Measurements from ENCODE around the gene CADPS2.

The CADPS2 gene

GRCh38 chr7:122578350-122578749 lies 307.9 kb downstream of the CADPS2 start:
- DNase-seq (ENCODE audit: insufficient read length) (no peak), FAIRE-seq (no peak)
- TF ChIP-seq POLR2AphosphoS5 (IDR thresholded peaks at IDR 0.05; ENCODE audit: low read depth, low read length), result no peak
- TF ChIP-seq POLR2A (IDR thresholded peaks at IDR 0.05; ENCODE audit: low read depth, low read length), result no peak
- no peak for TF ChIP-seq TAF1 (IDR thresholded peaks at IDR 0.05; ENCODE audit: borderline replicate concordance, low read depth, low read length)

GRCh38 chr7:122577449-122578003 lies 308.7 kb downstream of the CADPS2 start:
- FAIRE-seq, result no peak

DNA sequence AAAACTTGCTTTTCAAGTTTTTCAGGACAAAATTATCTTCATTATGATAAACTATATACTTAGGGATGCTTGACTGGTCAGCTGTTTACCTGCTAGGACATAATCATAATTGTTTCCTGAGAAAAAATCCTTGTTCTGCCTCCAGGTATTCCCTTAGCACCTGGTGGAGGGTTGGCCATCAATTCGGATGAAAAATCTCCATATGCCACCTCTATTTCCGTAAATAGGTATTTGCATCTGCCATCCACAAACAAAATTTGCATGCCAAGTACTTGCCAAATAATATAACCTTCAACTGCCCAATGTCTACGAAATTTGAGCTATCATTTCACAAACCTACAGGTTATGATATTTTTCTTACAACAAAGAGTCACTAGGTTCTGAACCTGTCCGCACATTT lies 313.6 kb downstream of the CADPS2 start:
- TF ChIP-seq POLR2AphosphoS5 (IDR thresholded peaks at IDR 0.05; ENCODE audit: low read depth, low read length) (no peak), TAF1 (IDR thresholded peaks at IDR 0.05; ENCODE audit: borderline replicate concordance, low read depth, low read length) (no peak), POLR2A (IDR thresholded peaks at IDR 0.05; ENCODE audit: low read depth, low read length) (no peak)
- FAIRE-seq (no peak), DNase-seq (ENCODE audit: insufficient read length) (no peak)

More at GRCh38 chr7:122577449-122578003, 308.7 kb downstream of the CADPS2 start:
- DNase-seq (ENCODE audit: insufficient read length), result no peak
- TF ChIP-seq POLR2AphosphoS5 (IDR thresholded peaks at IDR 0.05; ENCODE audit: low read depth, low read length) (no peak), TAF1 (IDR thresholded peaks at IDR 0.05; ENCODE audit: borderline replicate concordance, low read depth, low read length) (no peak), POLR2A (IDR thresholded peaks at IDR 0.05; ENCODE audit: low read depth, low read length) (no peak)

DNA sequence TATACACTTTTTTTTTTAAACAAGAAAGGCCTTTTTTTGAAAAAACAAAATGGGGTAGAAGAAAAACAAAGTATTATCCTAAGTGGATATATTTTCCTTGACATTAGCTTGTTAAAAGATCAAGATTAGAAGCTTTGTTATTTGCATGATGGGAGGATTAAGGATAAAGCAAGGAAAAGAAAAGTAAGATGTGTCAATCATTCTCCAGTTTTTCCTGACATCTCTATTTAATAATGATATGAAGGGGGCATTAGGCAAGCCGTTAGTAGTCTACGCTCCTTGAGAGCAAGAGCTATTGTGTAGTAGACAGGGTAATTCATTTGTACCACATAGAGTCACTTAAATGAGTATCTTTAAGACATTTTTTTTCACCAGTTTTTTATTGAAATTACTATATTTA lies 324.9 kb downstream of the CADPS2 start:
- no peak for TF ChIP-seq POLR2A (IDR thresholded peaks at IDR 0.05; ENCODE audit: low read depth, low read length)
- no peak for TF ChIP-seq POLR2AphosphoS5 (IDR thresholded peaks at IDR 0.05; ENCODE audit: low read depth, low read length)
- TF ChIP-seq TAF1 (IDR thresholded peaks at IDR 0.05; ENCODE audit: borderline replicate concordance, low read depth, low read length), result no peak
- DNase-seq (ENCODE audit: insufficient read length), result no peak
- no peak for FAIRE-seq

- FAIRE-seq, result no peak
- DNase-seq (ENCODE audit: insufficient read length), result no peak
- TF ChIP-seq TAF1 (IDR thresholded peaks at IDR 0.05; ENCODE audit: borderline replicate concordance, low read depth, low read length) (no peak), POLR2AphosphoS5 (IDR thresholded peaks at IDR 0.05; ENCODE audit: low read depth, low read length) (no peak), POLR2A (IDR thresholded peaks at IDR 0.05; ENCODE audit: low read depth, low read length) (no peak)
These were observed 329.3 kb downstream of the CADPS2 start for GRCh38 chr7:122556873-122557542.

GRCh38 chr7:122556219-122556618 lies 330.0 kb downstream of the CADPS2 start:
- TF ChIP-seq POLR2AphosphoS5 (IDR thresholded peaks at IDR 0.05; ENCODE audit: low read depth, low read length) (no peak), TAF1 (IDR thresholded peaks at IDR 0.05; ENCODE audit: borderline replicate concordance, low read depth, low read length) (no peak), POLR2A (IDR thresholded peaks at IDR 0.05; ENCODE audit: low read depth, low read length) (no peak)
- FAIRE-seq (no peak), DNase-seq (ENCODE audit: insufficient read length) (no peak)

DNA sequence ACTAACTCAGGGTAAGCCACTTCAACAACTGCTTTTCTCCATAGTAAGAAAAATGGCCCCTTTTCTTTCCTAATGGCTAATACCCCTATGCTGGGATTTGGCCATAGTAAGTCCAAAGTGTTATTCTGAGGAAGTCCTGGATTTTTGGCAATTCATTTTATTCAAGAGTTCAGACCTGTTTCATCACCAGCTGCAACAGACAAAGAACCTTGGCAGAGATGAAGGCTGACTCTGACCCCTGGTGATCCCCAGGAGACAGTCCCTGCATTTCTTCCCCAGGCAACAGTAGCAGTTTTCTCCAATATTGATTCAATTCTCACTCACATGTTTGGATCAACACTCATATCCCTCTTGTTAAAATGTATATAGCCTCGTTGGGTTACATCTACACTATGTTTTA lies 332.5 kb downstream of the CADPS2 start:
- no peak for DNase-seq (ENCODE audit: insufficient read length)
- TF ChIP-seq TAF1 (IDR thresholded peaks at IDR 0.05; ENCODE audit: borderline replicate concordance, low read depth, low read length) (no peak), POLR2A (IDR thresholded peaks at IDR 0.05; ENCODE audit: low read depth, low read length) (no peak), POLR2AphosphoS5 (IDR thresholded peaks at IDR 0.05; ENCODE audit: low read depth, low read length) (no peak)
- FAIRE-seq, result no peak

DNA sequence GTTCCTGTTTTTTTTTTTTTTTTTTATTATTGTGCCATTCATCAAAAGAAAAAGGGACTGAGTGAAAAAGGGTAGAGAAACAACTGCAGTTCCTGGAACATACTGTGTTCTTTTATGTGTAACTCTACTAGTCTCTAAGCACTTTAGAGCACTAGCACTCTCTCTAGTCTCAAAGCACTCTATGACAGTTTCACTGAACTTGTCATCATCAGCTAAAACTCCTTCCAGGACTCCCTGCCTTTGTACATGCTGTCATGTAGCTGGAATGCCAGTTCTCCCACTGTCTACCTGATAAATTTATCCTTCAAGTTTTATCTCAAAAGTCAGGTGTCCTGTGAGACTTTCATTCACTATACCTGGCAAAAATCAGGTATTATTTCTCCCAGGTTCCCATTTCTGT lies 333.5 kb downstream of the CADPS2 start:
- no peak for TF ChIP-seq POLR2AphosphoS5 (IDR thresholded peaks at IDR 0.05; ENCODE audit: low read depth, low read length)
- no peak for TF ChIP-seq TAF1 (IDR thresholded peaks at IDR 0.05; ENCODE audit: borderline replicate concordance, low read depth, low read length)
- TF ChIP-seq POLR2A (IDR thresholded peaks at IDR 0.05; ENCODE audit: low read depth, low read length), result no peak
- FAIRE-seq (no peak), DNase-seq (ENCODE audit: insufficient read length) (no peak)

GRCh38 chr7:122550545-122550944 lies 335.7 kb downstream of the CADPS2 start:
- no peak for FAIRE-seq
- TF ChIP-seq POLR2A (IDR thresholded peaks at IDR 0.05; ENCODE audit: low read depth, low read length) (no peak), POLR2AphosphoS5 (IDR thresholded peaks at IDR 0.05; ENCODE audit: low read depth, low read length) (no peak), TAF1 (IDR thresholded peaks at IDR 0.05; ENCODE audit: borderline replicate concordance, low read depth, low read length) (no peak)

GRCh38 chr7:122549578-122549977 lies 336.7 kb downstream of the CADPS2 start:
- no peak for FAIRE-seq
- DNase-seq (ENCODE audit: insufficient read length), result no peak
- no peak for TF ChIP-seq POLR2AphosphoS5 (IDR thresholded peaks at IDR 0.05; ENCODE audit: low read depth, low read length)
- TF ChIP-seq TAF1 (IDR thresholded peaks at IDR 0.05; ENCODE audit: borderline replicate concordance, low read depth, low read length), result no peak
- no peak for TF ChIP-seq POLR2A (IDR thresholded peaks at IDR 0.05; ENCODE audit: low read depth, low read length)

More at GRCh38 chr7:122550545-122550944, 335.7 kb downstream of the CADPS2 start:
- no peak for DNase-seq (ENCODE audit: insufficient read length)

- TF ChIP-seq TAF1 (IDR thresholded peaks at IDR 0.05; ENCODE audit: borderline replicate concordance, low read depth, low read length) (no peak), POLR2AphosphoS5 (IDR thresholded peaks at IDR 0.05; ENCODE audit: low read depth, low read length) (no peak), POLR2A (IDR thresholded peaks at IDR 0.05; ENCODE audit: low read depth, low read length) (no peak)
- FAIRE-seq (no peak), DNase-seq (ENCODE audit: insufficient read length) (no peak)
These were observed 339.8 kb downstream of the CADPS2 start for GRCh38 chr7:122546496-122546895.

GRCh38 chr7:122544463-122544862 lies 341.8 kb downstream of the CADPS2 start:
- peak; percentile 0 for DNase-seq (ENCODE audit: insufficient read length)
- peak; percentile 76 for FAIRE-seq
- no peak for TF ChIP-seq POLR2A (IDR thresholded peaks at IDR 0.05; ENCODE audit: low read depth, low read length)
- no peak for TF ChIP-seq POLR2AphosphoS5 (IDR thresholded peaks at IDR 0.05; ENCODE audit: low read depth, low read length)
- TF ChIP-seq TAF1 (IDR thresholded peaks at IDR 0.05; ENCODE audit: borderline replicate concordance, low read depth, low read length), result no peak
